HG03139 (cell line): ENCODE measurements around the gene PPP1R14C.

Experiments
- ATAC-seq: cut with Tn5 transposase; IDR thresholded peaks from one replicate; pipeline ENCODE4 v1.9.1; 2021; ENCODE audit not compliant: unreplicated experiment

The PPP1R14C gene

DNA sequence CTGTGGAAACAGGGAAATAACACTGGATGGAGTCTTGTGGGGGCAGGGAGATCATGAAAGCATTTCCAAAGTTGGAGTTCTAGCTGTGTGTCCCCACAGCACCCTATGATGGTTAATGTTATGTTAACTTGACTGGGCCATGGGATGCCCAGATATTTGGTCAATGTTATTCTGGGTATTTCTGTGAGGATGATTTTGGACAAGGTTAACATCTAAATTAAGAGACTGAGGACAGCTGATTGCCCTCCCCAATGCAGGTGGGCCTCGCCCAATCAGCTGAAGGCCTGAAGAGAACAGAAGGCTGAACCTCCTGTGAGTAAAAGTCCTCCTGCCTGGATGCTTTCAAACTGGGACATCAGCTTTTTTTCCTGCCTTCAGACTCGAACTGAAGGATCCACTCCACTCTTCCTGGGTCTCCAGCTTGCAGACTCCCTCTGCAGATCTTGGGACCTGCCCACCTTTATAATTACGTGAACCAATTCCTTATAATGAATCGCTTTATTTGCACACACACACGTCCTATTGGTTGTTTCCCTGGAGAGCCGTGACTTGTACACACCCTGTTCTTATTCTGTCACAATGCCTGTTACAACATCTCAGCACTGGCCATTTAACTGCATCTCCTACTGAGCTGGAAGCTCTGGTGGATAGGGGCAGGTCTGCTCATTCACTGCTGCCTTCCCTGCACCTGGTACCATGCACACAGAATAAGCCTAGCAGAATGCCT, 126.4 kb downstream of the PPP1R14C start:
- ATAC-seq = no peak

DNA sequence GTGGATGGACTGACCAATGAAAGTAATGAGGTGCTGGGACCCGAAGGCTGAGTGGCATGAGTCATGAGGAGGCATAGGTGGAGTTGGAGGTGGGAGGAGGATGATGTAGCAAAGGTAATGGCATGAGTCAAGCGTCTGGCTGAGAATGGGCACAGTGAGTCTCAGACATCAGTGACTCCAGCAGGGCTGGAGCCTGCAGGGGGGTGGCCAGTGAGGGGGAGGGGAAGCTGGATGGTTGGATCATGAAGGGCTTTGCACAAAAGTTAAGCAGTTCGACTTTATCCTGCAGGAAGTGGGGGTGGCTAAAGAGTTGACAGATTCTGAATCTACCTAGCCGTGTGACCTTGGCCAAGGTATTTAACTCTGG, 127.0 kb downstream of the PPP1R14C start:
- ATAC-seq = no peak

GRCh38 chr6:150270330-150271052, 127.6 kb downstream of the PPP1R14C start:
- no peak for ATAC-seq

- no peak for ATAC-seq
These were observed 128.3 kb downstream of the PPP1R14C start for GRCh38 chr6:150271172-150271500.

DNA sequence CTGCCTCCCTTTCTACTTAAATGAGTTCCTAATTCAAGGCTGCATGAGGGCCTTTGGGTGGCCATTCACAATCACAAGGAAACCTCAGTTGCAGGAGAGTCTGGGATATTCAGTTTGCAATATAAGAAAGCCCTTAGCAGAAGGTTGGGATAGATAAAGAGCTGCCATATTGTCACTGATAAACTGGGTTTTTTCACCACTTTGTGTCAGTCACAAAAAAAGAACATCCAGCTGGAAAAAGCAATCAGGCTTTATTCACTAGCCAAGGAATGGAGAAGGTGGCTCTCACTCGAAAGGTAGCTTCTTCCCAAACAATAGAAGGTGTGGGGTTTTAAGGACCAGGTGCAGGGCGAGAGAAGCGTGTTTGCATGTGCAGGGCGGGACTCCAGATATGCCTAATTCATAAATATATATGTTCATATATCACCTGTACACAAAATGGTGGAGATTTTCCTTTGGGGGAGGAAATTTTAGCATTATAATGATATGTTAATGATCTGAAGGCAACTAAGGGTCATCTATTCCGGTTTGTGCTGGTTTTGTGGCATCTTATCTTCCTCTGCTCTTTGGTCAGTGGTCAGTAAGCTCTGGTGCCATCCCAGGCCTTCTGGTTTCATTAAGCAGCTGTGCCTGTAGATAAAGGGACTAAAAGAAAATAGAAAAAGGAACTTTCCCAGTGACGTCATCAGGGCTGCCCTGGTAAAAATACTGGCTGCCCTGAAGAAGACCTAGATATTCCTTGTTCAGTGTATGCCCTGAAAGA, 128.8 kb downstream of the PPP1R14C start:
- no peak for ATAC-seq

GRCh38 chr6:150272264-150272975, 129.6 kb downstream of the PPP1R14C start:
- ATAC-seq = no peak

- ATAC-seq = no peak
These were observed 130.1 kb downstream of the PPP1R14C start for GRCh38 chr6:150272976-150273315.

- no peak for ATAC-seq
These were observed 130.8 kb downstream of the PPP1R14C start for GRCh38 chr6:150273457-150274309.

DNA sequence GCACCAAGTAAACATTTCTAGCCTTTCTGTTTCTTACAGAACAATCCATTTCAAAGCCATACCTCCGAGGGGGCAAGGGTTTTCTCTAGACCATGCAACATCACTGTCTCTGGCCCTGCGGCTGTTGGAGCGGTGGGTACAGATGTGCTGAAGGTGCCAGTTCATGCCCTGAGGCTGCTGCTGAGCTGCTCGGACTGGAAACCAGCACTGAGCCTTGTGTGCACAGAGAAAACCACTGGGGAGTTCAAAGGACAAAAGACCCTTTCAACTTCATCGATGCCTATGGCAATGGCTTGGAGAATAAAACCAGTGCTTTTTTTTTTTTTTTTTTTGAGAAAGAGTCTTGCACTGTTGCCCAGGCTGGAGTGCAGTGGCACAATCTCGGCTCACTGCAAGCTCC, 132.6 kb downstream of the PPP1R14C start:
- ATAC-seq = no peak

GRCh38 chr6:150276168-150276936, 133.5 kb downstream of the PPP1R14C start:
- ATAC-seq = no peak

- ATAC-seq = no peak
These were observed 134.3 kb downstream of the PPP1R14C start for GRCh38 chr6:150276937-150277742.

DNA sequence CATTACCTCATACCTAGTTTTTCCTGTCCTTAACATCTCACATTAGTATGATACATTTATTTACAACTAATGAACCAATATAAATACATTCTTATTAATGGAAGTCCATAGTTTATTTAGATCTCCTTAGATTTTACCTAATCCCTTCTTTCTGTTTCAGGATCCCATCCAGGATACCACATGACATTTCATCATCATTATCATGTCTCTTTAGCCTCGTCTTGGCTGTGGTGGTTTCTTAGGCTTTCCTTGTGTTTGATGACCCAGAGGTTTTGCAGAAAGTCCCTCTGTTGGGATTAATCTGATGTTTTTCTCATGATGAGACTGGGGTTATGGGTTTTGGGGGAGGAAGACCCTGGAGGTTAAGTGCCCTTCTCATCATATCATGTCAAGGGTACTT, 136.7 kb downstream of the PPP1R14C start:
- ATAC-seq = no peak

DNA sequence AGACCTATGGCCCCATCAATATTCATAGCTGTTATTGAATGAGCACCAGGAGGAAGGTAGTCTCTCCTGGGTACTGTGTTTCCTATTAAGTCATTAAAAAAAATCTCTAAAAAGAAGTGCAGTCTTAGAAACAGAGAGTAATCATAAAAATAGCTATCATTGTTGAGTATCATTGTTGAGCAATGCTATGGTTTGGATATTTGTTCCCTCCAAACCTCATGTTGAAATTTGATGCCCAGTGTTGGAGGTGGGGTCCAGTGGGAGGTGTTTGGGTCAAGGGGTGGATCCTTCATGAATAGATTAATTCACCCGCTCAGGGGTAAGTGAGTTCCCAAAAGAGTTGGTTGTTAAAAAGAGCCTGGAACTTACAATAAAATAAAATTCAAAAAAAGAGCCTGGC, 137.9 kb downstream of the PPP1R14C start:
- ATAC-seq = no peak

- ATAC-seq = no peak
These were observed 138.9 kb downstream of the PPP1R14C start for GRCh38 chr6:150281767-150282166.

- ATAC-seq = no peak
These were observed 140.0 kb downstream of the PPP1R14C start for GRCh38 chr6:150282806-150283205.

DNA sequence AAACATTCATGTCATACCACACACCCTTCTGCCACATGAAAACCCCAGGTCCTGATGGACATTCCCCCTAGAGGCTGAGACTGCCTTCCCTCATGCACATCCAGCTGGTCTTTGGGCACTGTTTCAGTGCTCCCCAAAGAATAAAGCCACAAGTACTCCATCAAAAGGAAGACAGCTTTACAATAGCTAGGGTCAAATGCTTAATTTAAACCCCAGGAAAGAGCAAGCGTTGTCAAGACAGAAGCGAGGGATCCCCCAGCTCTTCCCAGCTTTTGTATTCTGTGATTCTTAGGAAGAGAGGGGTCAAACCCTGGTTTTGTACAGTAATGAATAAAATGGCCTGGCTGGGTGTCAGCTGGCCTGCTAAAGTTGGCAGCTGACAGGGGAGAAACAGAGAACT, 143.6 kb downstream of the PPP1R14C start:
- no peak for ATAC-seq

DNA sequence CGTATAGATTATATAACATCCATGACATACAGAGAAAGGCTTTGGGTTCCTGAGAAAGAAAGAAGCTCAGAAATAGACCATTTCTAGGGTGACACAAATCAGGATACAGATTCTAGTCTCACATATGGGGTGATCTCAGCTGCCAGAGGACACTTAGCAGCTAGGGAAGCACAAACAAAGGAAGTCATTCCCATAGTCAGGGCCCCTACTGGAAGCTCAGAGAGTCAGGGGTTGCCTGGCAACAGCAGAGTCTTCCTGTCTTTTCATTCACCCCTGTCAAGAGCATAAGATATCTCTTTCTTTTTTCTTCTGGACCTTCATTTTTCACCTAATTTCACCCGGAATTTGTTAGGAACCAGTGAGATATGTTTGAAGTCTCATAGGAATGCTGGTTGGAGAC, 144.1 kb downstream of the PPP1R14C start:
- ATAC-seq = no peak

- no peak for ATAC-seq
These were observed 145.6 kb downstream of the PPP1R14C start for GRCh38 chr6:150288456-150288855.

GRCh38 chr6:150289454-150290071, 146.7 kb downstream of the PPP1R14C start:
- ATAC-seq = no peak
